ENCODE measurements around the gene MT1G.
"Not testable (repeated sequence)": the region's sequence is repeated elsewhere in the genome, so short reads cannot be mapped to it uniquely, and the experiment has no call there.

Gene MT1G

DNA sequence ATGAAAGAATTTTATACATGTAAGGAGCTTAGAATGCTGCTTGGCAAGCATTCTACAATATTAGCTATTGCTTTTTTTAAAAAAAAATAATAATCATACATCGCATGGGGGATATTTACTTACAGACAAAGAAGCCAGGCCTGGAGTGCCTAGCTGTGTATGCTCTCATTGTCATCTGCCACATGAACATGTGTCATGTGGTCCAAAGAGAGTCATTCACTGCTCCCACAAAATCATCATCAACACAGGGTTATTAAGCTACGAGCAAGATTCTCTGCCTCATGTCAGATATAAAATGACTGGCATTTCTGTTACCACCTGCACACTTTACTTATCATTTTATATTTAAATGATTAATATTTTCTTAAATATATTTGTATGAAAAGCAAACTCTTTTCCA lies 44.2 kb downstream of the MT1G start:
- DNase-seq (ENCODE audit: insufficient read length, low spot score): no peak
- no peak for FAIRE-seq

DNA sequence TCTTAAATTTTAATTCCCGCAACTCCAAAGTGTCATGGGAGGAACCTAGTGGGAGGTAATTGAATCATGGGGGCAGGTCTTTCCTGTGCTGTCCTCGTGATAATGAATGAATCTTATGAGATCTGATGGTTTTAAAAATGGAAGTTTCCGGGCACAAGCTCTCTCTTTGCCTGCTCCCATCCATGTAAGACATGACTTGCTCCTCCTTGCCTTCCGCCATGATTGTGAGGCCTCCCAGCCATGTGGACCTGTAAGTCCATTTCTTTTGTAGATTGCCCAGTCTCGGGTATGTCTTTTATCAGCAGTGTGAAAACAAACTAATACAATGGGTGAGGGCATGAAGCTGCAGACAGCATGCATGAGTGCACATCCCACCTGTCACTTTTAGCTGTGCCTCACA lies 44.7 kb downstream of the MT1G start:
- DNase-seq (ENCODE audit: insufficient read length, low spot score); FAIRE-seq: not testable (repeated sequence)

DNA sequence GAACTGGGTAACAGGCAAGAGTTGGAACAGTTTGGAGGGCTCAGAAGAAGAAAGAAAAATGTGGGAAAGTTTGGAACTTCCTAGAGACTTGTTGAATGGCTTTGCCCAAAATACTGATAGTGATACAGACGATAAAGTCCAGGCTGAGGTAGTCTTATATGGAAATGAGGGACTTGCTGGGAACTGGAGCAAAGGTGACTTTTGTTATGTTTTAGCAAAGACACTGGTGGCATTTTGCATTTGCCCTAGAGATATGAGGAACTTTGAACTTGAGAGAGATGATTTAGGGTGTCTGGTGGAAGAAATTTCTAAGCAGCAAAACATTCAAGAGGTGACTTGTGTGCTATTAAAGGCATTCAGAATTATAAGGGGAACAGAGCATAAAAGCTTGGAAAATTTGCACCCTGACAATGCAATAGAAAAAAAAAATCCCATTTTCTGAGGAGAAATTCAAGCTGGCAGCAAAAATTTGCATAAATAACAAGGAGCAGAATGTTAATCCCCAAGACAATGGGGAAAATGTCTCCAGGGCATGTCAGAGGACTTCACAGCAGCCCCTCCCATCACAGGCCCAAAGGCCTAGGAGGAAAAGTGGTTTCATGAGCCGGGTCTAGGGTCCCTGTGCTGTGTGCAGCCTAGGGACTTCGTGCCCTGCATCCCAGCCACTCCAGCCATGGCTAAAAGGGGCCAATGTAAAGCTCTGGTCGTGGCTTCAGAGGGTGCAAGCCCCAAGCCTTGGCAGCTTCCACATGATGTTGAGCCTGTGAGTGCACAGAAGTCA lies 46.0 kb downstream of the MT1G start:
- DNase-seq (ENCODE audit: insufficient read length, low spot score); FAIRE-seq: not testable (repeated sequence)

DNA sequence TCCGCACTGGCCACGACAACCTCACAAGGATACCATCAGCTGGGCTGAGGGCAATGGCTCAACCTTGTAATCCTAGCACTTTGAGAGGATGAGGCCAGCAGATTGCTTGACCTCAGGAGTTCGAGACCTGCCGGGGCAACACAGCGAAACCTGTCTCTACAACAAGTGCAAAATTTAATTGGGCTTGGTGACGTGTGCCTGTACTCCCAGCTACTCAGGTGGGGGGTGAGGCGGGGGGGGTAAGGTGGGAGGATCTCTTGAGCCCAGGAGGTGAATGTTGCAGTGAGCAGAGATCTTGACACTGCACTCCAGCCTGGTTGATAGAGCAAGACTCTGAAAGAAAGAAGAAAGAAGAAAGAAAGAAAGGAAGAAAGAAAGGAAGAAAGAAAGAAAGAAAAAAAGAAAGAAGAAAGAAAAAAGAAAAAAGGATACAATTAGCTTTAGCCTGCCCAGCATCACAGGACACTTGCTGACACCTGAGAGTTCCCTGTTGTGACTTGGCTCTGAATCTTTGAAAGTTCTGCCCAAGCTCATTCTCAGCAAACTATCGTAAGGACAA lies 47.4 kb downstream of the MT1G start:
- no peak for DNase-seq (ENCODE audit: insufficient read length, low spot score)
- FAIRE-seq: no peak

DNA sequence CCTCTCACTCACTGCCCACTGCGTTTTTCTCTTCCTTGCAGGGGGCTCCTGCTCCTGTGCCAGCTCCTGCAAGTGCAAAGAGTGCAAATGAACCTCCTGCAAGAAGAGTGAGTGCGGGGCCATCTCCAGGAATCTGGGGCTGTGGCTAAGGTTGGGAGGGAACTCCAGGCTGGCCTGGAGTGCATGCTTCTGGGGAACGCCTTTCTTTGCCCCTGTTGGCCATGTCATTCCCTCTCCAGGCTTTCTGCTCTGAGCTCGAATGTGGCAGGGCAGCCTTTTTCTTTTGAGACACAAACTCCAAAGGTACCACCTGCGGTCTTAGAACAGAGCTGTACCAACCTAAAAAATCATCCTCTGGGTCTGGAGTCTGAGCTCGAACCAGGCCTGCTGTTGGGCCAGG lies 49.7 kb downstream of the MT1G start:
- FAIRE-seq: no peak
- DNase-seq (ENCODE audit: insufficient read length, low spot score): no peak

DNA sequence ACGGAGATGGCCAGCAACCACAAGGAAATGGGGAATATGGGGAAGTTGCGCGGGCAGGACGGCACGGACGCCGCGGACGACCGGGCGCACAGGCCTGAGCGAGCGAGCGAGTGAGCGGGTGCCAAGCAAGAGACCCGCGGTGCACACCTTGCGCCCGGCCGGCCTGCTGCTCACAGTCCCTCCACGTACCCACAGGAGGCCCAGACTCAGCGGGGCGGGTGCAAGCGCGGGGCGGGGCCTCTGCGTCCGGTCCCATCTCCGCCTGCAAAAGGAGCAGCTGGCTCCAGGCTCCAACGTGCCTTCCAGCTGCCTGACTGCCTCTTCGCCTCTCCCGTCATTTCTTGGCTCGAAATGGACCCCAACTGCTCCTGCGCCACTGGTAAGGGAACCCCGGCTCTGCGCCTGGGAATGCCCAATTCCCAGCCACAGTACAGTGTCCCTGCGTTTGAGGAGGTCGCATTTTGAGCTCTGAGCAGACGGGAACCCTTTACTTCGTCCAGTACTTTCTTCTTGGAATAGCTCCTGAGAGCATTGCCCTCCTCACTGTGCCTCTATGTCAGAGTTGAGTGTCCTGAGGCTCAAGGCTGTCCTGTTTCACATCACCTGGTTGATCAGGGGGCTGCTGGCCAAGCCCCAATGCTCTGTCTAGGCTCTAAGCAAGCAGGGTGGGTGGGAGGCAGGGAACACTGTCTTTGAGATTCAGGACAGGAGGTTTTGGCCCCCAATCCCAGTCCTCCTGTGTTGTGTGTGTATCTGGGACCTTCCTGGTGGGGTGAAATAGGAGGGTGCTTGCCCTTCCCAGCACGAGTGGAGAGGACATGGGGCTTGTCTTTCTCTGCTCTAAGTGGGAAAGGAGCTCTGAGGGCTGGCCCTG lies 50.4 kb downstream of the MT1G start:
- FAIRE-seq (no peak), DNase-seq (ENCODE audit: insufficient read length, low spot score) (no peak)

All from HTR-8/SVneo (cell line).